IMR-90 (cell line): ENCODE data around the gene MAPRE2. TPM values are rescaled to one million over a fixed set of nuclear protein-coding genes. Genes with fewer than 3 reads are reported as not detected.

Experiments used
- ATAC-seq: fragments of 200-7000 bp; cut with Tn5 transposase; 2 replicates; pipeline ENCODE4 v1.9.1; 2020; ENCODE audit warnings: low read depth, mild to moderate bottlenecking, moderate library complexity
- BruUV-seq: library from RNA; stranded (reverse); fragments of 400-500 nt; replicated peaks from 2 replicates; lab custom pipeline; 2021; lab: Mats Ljungman, UMichigan
- CTCF ChIA-PET: fragments of 300-600 bp; formaldehyde crosslinking; extraction: SDS; loops from one replicate; lab custom pipeline; 2021; ENCODE audit warnings: antibody characterized with exemption; lab: Yijun Ruan, JAX
- POLR2A ChIA-PET: fragments of 300-600 bp; sonication (Branson Sonifier 250); formaldehyde crosslinking; loops from one replicate; lab custom pipeline; 2022; ENCODE audit warnings: antibody characterized with exemption; ENCODE audit not compliant: unreplicated experiment; lab: Charles Lee
- DNase-seq: peaks from one replicate; pipeline ENCODE4 v3.0.0; 2013
- H2AFZ ChIP-seq: replicated peaks from 2 replicates; pipeline ENCODE3; 2013; ENCODE audit warnings: low read length, mild to moderate bottlenecking; ENCODE audit not compliant: poor library complexity
- H2AK5ac ChIP-seq: 2 replicates; pipeline ENCODE4 v1.6.1; 2013; ENCODE audit warnings: low read depth, low read length, inconsistent platforms
- H2AK9ac ChIP-seq: replicated peaks from 2 replicates; pipeline ENCODE3; 2013; ENCODE audit warnings: mild to moderate bottlenecking, low read depth, low read length, moderate library complexity; ENCODE audit not compliant: poor library complexity
- H2BK120ac ChIP-seq: 2 replicates; pipeline ENCODE4 v1.6.1; 2013; ENCODE audit warnings: low read depth, low read length, inconsistent platforms
- H2BK15ac ChIP-seq: 3 replicates; pipeline ENCODE4 v1.6.1; 2013; ENCODE audit warnings: low read depth, low read length, inconsistent platforms
- H2BK20ac ChIP-seq: 2 replicates; pipeline ENCODE4 v1.6.1; 2013; ENCODE audit warnings: low read depth, mild to moderate bottlenecking, inconsistent platforms, low read length, moderate library complexity
- H2BK5ac ChIP-seq: 2 replicates; pipeline ENCODE4 v1.6.1; 2013; ENCODE audit warnings: mild to moderate bottlenecking, low read depth, low read length, inconsistent platforms; ENCODE audit not compliant: poor library complexity, severe bottlenecking
- H3K14ac ChIP-seq: replicated peaks from 2 replicates; pipeline ENCODE4 v1.6.1; 2013; ENCODE audit warnings: low read depth, low read length, inconsistent platforms
- H3K18ac ChIP-seq: 2 replicates; pipeline ENCODE4 v1.6.1; 2013; ENCODE audit warnings: low read depth, low read length, control low read depth
- H3K23ac ChIP-seq: 2 replicates; pipeline ENCODE4 v1.6.1; 2013; ENCODE audit warnings: low read depth, low read length, inconsistent platforms
- H3K27ac ChIP-seq: 2 replicates; pipeline ENCODE4 v1.5.1; 2013; ENCODE audit warnings: mild to moderate bottlenecking, control low read depth, low read length; ENCODE audit not compliant: insufficient read depth
- H3K27me3 ChIP-seq: 2 replicates; pipeline ENCODE4 v1.6.1; 2013; ENCODE audit warnings: low read length; ENCODE audit not compliant: control insufficient read depth, insufficient read depth
- H3K36me3 ChIP-seq: 2 replicates; pipeline ENCODE4 v1.6.1; 2013; ENCODE audit warnings: low read length, mixed read lengths; ENCODE audit not compliant: control insufficient read depth, insufficient read depth
- H3K4ac ChIP-seq: 2 replicates; pipeline ENCODE4 v1.6.1; 2013; ENCODE audit warnings: low read depth, low read length, inconsistent platforms
- H3K4me1 ChIP-seq: 2 replicates; pipeline ENCODE4 v1.6.1; 2013; ENCODE audit warnings: low read length, mixed read lengths; ENCODE audit not compliant: control insufficient read depth, insufficient read depth
- H3K4me2 ChIP-seq: 2 replicates; pipeline ENCODE4 v1.6.1; 2013; ENCODE audit warnings: low read depth, mild to moderate bottlenecking, control low read depth, low read length, moderate library complexity
- H3K4me3 ChIP-seq: 2 replicates; pipeline ENCODE4 v1.5.1; 2013; ENCODE audit warnings: low read depth, mild to moderate bottlenecking, control low read depth, low read length, moderate library complexity; ENCODE audit not compliant: insufficient read depth
- H3K56ac ChIP-seq: 2 replicates; pipeline ENCODE4 v1.6.1; 2013; ENCODE audit warnings: low read length, inconsistent platforms; ENCODE audit not compliant: insufficient read depth; ENCODE audit errors: extremely low read depth
- H3K79me1 ChIP-seq, 2 experiments: 2 replicates each; pipeline ENCODE4 v1.6.1; 2013; ENCODE audit warnings: low read length in 2 of 2, inconsistent platforms in 1 of 2, low read depth in 1 of 2
- H3K9ac ChIP-seq: 2 replicates; pipeline ENCODE4 v1.6.1; 2013; ENCODE audit warnings: low read depth, low read length, control low read depth
- H3K9me1 ChIP-seq: 2 replicates; pipeline ENCODE4 v1.6.1; 2013; ENCODE audit warnings: low read length, inconsistent platforms; ENCODE audit not compliant: insufficient read depth
- H3K9me3 ChIP-seq: 2 replicates; pipeline ENCODE4 v1.6.1; 2013; ENCODE audit warnings: low read length; ENCODE audit not compliant: control insufficient read depth, insufficient read depth
- H4K20me1 ChIP-seq: 2 replicates; pipeline ENCODE4 v1.6.1; 2013; ENCODE audit warnings: low read length, inconsistent platforms; ENCODE audit not compliant: insufficient read depth
- H4K5ac ChIP-seq: 2 replicates; pipeline ENCODE4 v1.6.1; 2013; ENCODE audit warnings: mild to moderate bottlenecking, low read depth, low read length, control low read depth
- H4K8ac ChIP-seq, 2 experiments: 2 replicates each; pipeline ENCODE4 v1.6.1; 2013; ENCODE audit warnings: low read depth in 2 of 2, low read length in 2 of 2, control low read depth in 1 of 2, inconsistent platforms in 1 of 2
- H4K91ac ChIP-seq: 2 replicates; pipeline ENCODE4 v1.6.1; 2013; ENCODE audit warnings: low read depth, low read length, inconsistent platforms; ENCODE audit not compliant: insufficient read depth
- BHLHE40 ChIP-seq: fragments of 150-350 bp; IDR thresholded peaks from 2 replicates; pipeline ENCODE4 v1.6.1; 2016; ENCODE audit warnings: mild to moderate bottlenecking, low read depth, low read length
- CEBPB ChIP-seq: IDR thresholded peaks from 2 replicates; pipeline ENCODE4 v1.6.1; 2012; ENCODE audit warnings: low read depth, low read length, improper control_type of control experiment
- CHD1 ChIP-seq: IDR thresholded peaks from 2 replicates; pipeline ENCODE4 v1.6.1; 2012; ENCODE audit warnings: low read depth, low read length, improper control_type of control experiment
- MAFK ChIP-seq: IDR thresholded peaks from 2 replicates; pipeline ENCODE4 v1.6.1; 2012; ENCODE audit warnings: low read depth, low read length, improper control_type of control experiment
- MAZ ChIP-seq: IDR thresholded peaks from 2 replicates; pipeline ENCODE4 v1.6.1; 2012; ENCODE audit warnings: low read depth, mild to moderate bottlenecking, low read length, improper control_type of control experiment, moderate library complexity, borderline replicate concordance
- MXI1 ChIP-seq: IDR thresholded peaks from 2 replicates; pipeline ENCODE4 v1.6.1; 2012; ENCODE audit warnings: low read depth, mild to moderate bottlenecking, low read length, moderate library complexity, borderline replicate concordance
- NFE2L2 ChIP-seq: fragments of 150-350 bp; IDR thresholded peaks from 2 replicates; pipeline ENCODE4 v1.6.1; 2016; ENCODE audit warnings: low read depth, mild to moderate bottlenecking, low read length
- POLR2A ChIP-seq: IDR thresholded peaks from 2 replicates; pipeline ENCODE4 v1.6.1; 2012; ENCODE audit warnings: mild to moderate bottlenecking, low read depth, low read length
- RAD21 ChIP-seq: IDR thresholded peaks from 2 replicates; pipeline ENCODE4 v1.6.1; 2012; ENCODE audit warnings: low read length, improper control_type of control experiment
- RCOR1 ChIP-seq: IDR thresholded peaks from 2 replicates; pipeline ENCODE4 v1.6.1; 2012; ENCODE audit warnings: mild to moderate bottlenecking, low read length, improper control_type of control experiment; ENCODE audit not compliant: insufficient replicate concordance
- RFX5 ChIP-seq: IDR thresholded peaks from 2 replicates; pipeline ENCODE4 v1.8.0; 2012; ENCODE audit warnings: low read depth, mild to moderate bottlenecking, low read length, moderate library complexity
- WGBS, 2 experiments: methylation state at CpG; one replicate each; pipeline versions ENCODE4 v1.1.5 to v1.1.7; 2013; ENCODE audit warnings: missing lambda C conversion rate in 2 of 2; ENCODE audit not compliant: insufficient read length in 1 of 2; ENCODE audit errors: extremely low coverage in 2 of 2; 5-methylcytosine and 5-hydroxymethylcytosine counted together
- dilution Hi-C: fragments of 300-500 bp; cut with HindIII; formaldehyde crosslinking; loops from one replicate; pipeline ENCODE4 v1.14.3; 2018; ENCODE audit warnings: low sequenced_read_pairs; ENCODE audit not compliant: unreplicated experiment
- in situ Hi-C: fragments of 300-500 bp; cut with MboI; formaldehyde crosslinking; loops from 3 replicates; pipeline ENCODE4 v1.14.3; 2019; ENCODE audit warnings: low sequenced_read_pairs, inconsistent platforms, mixed read lengths
- intact Hi-C: fragments of 100-400 bp; cut with micrococcal nuclease; formaldehyde crosslinking; loops from 2 replicates; pipeline ENCODE4 v1.10.0; 2022
- polyA plus RNA-seq, 3 experiments: library from polyadenylated mRNA; depleted of rRNA; stranded (reverse); fragments of >200 nt; gene quantifications; 2 replicates each; pipeline ENCODE4 v1.2.3, GENCODE V29; 2012; ENCODE audit warnings: low replicate concordance in 1 of 3
- total RNA-seq: library from RNA; depleted of rRNA; stranded (reverse); fragments of >200 nt; gene quantifications from 2 replicates; pipeline ENCODE4 v1.2.3, GENCODE V29; 2012
- TF ChIP-seq, protein P1 (sequence below): fragments of 150-350 bp; IDR thresholded peaks from 2 replicates; pipeline ENCODE4 v1.6.1; 2017; ENCODE audit warnings: mild to moderate bottlenecking, antibody characterized with exemption, low read length, low read depth
- TF ChIP-seq, protein P2 (sequence below): fragments of 150-350 bp; IDR thresholded peaks from 2 replicates; pipeline ENCODE4 v1.6.1; 2016; ENCODE audit warnings: low read depth, mild to moderate bottlenecking, low read length, moderate library complexity, borderline replicate concordance
- TF ChIP-seq, protein P3 (sequence below): conservative IDR thresholded peaks from 2 replicates; pipeline ENCODE4 v1.5.1; 2012; ENCODE audit warnings: mild to moderate bottlenecking, low read depth, low read length, improper control_type of control experiment

Gene MAPRE2
- total and polyA plus RNA-seq, 2 of the 4 experiments (the other 2 are of a cell fraction), result 19.6 to 23.8 TPM

DNA sequence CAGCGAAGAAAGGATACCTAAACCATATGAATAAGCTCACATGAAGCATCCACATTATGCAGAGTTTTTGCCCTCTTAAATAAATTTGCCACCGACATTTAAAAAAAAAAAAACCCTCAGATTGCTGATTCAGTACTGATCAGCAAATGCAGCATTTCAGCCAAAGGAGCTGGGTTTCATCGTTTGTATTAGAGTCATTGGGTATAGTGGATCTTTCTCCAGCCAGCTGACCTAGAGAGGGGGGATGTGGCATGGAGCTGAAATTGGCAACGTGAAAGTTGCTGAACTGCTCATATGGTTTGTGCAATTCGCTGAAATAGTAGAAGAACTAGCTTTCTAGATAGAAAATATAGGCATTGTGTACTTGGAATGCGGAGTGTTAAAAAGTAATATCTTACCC lies 126.1 kb downstream of the MAPRE2 start:
- CTCF ChIA-PET, result no interaction called here
- DNase-seq, result no peak
- no peak overlapping the region for H2AK9ac ChIP-seq
- no peaks in the 10 kb centered on the region for H3K79me1 ChIP-seq
- H4K20me1 ChIP-seq, result no peaks in the 10 kb centered on the region
- no peak overlapping the region for H3K27ac ChIP-seq
- H3K9me3 ChIP-seq, result no peaks in the 10 kb centered on the region
- H2BK120ac ChIP-seq, result no peak overlapping the region
- ATAC-seq, result no peak
- peaks cover 10% of the 10 kb centered on the region for H3K27me3 ChIP-seq
- TF ChIP-seq RAD21 (no peak), RCOR1 (no peak), NFE2L2 (no peak), CEBPB (no peak), RFX5 (no peak), MAFK (no peak), MAZ (no peak), BHLHE40 (no peak), MXI1 (no peak), POLR2A (no peak), CHD1 (no peak)
- TF ChIP-seq, protein P1, sequence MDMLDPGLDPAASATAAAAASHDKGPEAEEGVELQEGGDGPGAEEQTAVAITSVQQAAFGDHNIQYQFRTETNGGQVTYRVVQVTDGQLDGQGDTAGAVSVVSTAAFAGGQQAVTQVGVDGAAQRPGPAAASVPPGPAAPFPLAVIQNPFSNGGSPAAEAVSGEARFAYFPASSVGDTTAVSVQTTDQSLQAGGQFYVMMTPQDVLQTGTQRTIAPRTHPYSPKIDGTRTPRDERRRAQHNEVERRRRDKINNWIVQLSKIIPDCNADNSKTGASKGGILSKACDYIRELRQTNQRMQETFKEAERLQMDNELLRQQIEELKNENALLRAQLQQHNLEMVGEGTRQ, result no peak
- TF ChIP-seq, protein P2, sequence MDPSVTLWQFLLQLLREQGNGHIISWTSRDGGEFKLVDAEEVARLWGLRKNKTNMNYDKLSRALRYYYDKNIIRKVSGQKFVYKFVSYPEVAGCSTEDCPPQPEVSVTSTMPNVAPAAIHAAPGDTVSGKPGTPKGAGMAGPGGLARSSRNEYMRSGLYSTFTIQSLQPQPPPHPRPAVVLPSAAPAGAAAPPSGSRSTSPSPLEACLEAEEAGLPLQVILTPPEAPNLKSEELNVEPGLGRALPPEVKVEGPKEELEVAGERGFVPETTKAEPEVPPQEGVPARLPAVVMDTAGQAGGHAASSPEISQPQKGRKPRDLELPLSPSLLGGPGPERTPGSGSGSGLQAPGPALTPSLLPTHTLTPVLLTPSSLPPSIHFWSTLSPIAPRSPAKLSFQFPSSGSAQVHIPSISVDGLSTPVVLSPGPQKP, result no peak
- TF ChIP-seq, protein P3, sequence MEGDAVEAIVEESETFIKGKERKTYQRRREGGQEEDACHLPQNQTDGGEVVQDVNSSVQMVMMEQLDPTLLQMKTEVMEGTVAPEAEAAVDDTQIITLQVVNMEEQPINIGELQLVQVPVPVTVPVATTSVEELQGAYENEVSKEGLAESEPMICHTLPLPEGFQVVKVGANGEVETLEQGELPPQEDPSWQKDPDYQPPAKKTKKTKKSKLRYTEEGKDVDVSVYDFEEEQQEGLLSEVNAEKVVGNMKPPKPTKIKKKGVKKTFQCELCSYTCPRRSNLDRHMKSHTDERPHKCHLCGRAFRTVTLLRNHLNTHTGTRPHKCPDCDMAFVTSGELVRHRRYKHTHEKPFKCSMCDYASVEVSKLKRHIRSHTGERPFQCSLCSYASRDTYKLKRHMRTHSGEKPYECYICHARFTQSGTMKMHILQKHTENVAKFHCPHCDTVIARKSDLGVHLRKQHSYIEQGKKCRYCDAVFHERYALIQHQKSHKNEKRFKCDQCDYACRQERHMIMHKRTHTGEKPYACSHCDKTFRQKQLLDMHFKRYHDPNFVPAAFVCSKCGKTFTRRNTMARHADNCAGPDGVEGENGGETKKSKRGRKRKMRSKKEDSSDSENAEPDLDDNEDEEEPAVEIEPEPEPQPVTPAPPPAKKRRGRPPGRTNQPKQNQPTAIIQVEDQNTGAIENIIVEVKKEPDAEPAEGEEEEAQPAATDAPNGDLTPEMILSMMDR, result no peak
- no peaks in the 10 kb centered on the region for H3K36me3 ChIP-seq
- H3K56ac ChIP-seq, result no peak overlapping the region
- no peak overlapping the region for H2BK20ac ChIP-seq
- no peak overlapping the region for H4K91ac ChIP-seq
- no peak overlapping the region for H4K5ac ChIP-seq
- H3K4ac ChIP-seq, result no peak overlapping the region
- in situ Hi-C loops, result no loop called here
- no CpG with 5 or more reads among the region's 6 CpGs for WGBS, 2 experiments
- intact Hi-C loops, result no loop called here
- no peak overlapping the region for H4K8ac ChIP-seq
- no peak overlapping the region for H3K14ac ChIP-seq
- no peak overlapping the region for H2AFZ ChIP-seq
- H3K4me1 ChIP-seq, result no peaks in the 10 kb centered on the region
- no peak overlapping the region for H3K9ac ChIP-seq
- H3K9me1 ChIP-seq, result 0 out of 2 replicates have a peak, but pooled peaks cover 3% of the 10 kb centered on the region
- no peak overlapping the region for H2BK5ac ChIP-seq
- POLR2A ChIA-PET, result no interaction called here
- dilution Hi-C loops, result no loop called here
- H3K23ac ChIP-seq, result no peak overlapping the region
- H3K4me2 ChIP-seq, result no peak overlapping the region
- H2AK5ac ChIP-seq, result no peak overlapping the region
- H3K4me3 ChIP-seq, result no peak overlapping the region
- no TSS peak for BruUV-seq
- H3K18ac ChIP-seq, result no peak overlapping the region
- H2BK15ac ChIP-seq, result no peak overlapping the region
